Stomach (tissue), 4 donors: ENCODE measurements around the gene XXYLT1.

ENCODE experiments used
- POLR2AphosphoS5 ChIP-seq, 3 donors: sonication (generic); formaldehyde crosslinking; IDR thresholded peaks; one replicate each; pipeline ENCODE4 v1.6.1; 2016; ENCODE audit warnings: antibody characterized with exemption in 3 of 3
- TF ChIP-seq, protein P1 (sequence below), 7 experiments: fragments of 450-650 bp in 4 of 7; fragments of 200-600 bp in 3 of 7; sonication (generic) in 3 of 7; IDR thresholded peaks; one replicate each; pipeline ENCODE4 v1.5.1; 2016 to 2019; ENCODE audit warnings: antibody characterized with exemption in 7 of 7, control low read depth in 2 of 7, mild to moderate bottlenecking in 1 of 7

DNA sequence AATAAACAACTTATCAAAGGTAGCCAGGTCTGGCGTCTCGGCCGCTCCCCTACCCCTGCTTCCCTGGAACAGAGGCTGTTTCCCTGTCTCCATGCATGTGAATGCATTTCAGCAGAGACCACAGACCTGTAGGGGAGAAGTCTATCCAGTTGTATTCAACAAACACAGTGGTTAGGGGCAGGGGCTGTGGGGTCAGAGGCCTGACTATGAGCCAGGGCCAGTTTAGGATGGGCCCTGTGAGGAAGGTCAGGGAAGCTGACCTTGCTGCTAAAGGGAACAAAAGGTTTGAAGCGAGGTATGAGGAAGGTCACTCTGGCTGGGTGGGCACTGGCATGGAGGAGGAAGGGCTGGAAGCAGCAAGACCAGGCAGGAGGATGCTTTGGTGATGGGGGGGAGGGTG lies 184.6 kb downstream of the XXYLT1 start:
- TF ChIP-seq, protein P1, sequence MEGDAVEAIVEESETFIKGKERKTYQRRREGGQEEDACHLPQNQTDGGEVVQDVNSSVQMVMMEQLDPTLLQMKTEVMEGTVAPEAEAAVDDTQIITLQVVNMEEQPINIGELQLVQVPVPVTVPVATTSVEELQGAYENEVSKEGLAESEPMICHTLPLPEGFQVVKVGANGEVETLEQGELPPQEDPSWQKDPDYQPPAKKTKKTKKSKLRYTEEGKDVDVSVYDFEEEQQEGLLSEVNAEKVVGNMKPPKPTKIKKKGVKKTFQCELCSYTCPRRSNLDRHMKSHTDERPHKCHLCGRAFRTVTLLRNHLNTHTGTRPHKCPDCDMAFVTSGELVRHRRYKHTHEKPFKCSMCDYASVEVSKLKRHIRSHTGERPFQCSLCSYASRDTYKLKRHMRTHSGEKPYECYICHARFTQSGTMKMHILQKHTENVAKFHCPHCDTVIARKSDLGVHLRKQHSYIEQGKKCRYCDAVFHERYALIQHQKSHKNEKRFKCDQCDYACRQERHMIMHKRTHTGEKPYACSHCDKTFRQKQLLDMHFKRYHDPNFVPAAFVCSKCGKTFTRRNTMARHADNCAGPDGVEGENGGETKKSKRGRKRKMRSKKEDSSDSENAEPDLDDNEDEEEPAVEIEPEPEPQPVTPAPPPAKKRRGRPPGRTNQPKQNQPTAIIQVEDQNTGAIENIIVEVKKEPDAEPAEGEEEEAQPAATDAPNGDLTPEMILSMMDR (IDR thresholded peaks at IDR 0.05), result no peak
- no peak for TF ChIP-seq POLR2AphosphoS5 (IDR thresholded peaks at IDR 0.05)
